ENCODE results near the gene PPA1.

GRCh38 chr10:70186090-70186489 lies 47.1 kb downstream of the PPA1 start:
- no peak for TF ChIP-seq CTCF (IDR thresholded peaks at IDR 0.05)
- TF ChIP-seq POLR2A (IDR thresholded peaks at IDR 0.05): no peak

All from uterus (tissue), 2 donors.